NCI-H1694 (cell line): Measurements from ENCODE around the gene SEMA5A.

Experiments
- DNase-seq: peaks from one replicate; lab custom pipeline; 2025; lab: John Stamatoyannopoulos, UW

SEMA5A gene

DNA sequence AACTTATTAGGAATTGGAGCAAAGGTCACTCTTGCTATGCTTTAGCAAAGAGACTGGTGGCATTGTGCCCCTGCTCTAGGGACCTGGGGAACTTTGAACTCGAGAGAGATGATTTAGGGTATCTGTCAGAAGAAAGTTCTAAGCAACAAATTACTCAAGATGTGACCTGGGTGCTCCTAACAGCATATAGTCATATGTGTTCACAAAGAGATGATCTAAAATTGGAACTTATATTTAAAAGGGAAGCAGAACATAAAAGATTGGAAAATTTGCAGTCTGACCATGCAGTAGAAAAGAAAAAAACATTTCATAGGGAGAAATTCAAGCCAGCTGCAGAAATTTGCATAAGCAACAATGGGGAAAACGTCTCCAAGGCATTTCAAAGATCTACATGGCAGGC lies 68.3 kb downstream of the SEMA5A start:
- no peak for DNase-seq

DNA sequence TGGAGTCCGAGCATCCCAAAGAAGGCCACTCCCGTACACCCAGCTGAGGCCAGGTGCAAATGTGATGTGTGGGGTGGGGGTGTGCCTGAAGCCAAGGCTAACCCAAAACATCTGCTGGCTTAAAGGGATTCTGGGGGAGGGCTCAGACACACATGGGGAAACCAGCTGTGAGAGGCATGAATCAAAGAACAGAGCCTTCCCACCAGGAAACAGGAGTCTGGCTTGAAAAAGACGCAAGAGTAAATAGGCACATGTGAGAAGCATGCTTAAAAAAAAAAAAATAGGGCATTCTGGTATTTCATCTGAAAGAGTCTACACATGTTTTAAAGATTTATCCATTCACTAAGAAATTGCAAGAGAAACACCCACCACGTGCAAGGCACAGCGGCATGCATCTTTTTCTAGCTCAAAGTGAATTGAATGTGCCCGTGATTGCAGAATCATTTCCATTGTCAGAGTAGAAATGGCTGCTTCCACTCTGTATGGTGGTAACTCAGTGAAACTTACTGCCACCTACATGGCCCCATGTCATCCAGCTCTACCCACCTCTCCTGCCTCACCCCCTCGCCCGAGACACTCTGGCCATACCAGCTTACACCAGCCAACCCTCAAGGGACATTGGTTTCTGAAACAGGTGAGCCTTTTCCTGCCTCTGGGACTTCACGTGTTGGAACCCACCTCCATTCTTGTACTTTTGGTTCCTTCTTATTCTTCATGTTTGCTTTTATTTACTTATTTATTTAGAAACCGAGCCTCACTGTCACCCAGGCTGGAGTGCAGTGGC lies 71.5 kb downstream of the SEMA5A start:
- no peak for DNase-seq

DNA sequence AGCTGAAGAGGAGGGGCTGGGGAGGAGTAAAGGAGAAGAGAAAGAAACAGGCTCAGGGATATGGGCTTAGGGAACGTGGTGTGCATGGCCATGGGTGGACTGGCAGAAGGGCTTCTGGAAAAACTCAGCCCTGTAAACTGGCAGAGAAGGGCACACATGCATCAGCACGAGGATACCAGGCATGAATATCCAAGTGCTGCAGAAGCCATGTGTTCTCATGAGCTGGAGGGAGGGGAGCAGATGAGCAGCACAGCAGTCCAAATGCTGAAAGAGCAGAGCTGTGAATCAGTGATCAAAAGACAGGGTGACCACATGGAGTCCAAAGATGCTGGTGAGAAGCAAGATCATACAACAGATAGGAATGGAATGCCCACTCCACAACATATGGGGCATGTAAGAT lies 72.3 kb downstream of the SEMA5A start:
- DNase-seq, result no peak

DNA sequence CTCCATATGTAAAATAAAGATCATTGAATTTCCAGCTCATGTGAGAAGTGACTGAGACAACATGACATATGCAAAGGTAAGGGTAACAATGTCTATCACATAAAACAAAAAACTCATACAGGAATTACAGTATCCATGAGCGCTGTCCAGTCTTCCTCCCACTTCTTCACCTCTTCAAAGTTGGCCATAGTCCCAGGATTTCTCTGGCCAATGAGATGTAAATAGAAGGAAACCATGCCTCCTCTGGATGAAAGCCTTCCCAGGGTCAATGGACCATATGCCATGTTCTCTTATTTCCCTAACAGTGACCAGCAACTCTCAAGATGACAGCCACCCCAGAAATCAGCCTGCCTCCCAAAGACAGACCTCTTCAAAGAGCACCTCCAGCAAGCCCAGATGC lies 75.5 kb downstream of the SEMA5A start:
- no peak for DNase-seq

DNA sequence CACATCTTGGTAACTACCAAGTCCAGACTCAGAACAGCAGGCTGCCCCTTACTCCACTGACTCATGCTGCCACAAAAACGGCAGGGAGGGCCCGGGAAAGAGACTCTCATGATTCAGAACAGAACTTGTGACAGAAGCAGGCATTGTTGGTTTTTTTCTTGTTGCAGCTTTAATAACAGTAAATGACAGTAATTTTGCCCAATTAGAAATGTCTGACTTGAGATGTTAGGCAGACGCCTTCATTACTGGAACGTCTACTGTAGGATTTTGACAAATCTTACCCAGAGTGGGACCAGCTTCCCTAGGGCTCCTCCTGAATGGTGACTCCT lies 77.9 kb downstream of the SEMA5A start:
- no peak for DNase-seq

DNA sequence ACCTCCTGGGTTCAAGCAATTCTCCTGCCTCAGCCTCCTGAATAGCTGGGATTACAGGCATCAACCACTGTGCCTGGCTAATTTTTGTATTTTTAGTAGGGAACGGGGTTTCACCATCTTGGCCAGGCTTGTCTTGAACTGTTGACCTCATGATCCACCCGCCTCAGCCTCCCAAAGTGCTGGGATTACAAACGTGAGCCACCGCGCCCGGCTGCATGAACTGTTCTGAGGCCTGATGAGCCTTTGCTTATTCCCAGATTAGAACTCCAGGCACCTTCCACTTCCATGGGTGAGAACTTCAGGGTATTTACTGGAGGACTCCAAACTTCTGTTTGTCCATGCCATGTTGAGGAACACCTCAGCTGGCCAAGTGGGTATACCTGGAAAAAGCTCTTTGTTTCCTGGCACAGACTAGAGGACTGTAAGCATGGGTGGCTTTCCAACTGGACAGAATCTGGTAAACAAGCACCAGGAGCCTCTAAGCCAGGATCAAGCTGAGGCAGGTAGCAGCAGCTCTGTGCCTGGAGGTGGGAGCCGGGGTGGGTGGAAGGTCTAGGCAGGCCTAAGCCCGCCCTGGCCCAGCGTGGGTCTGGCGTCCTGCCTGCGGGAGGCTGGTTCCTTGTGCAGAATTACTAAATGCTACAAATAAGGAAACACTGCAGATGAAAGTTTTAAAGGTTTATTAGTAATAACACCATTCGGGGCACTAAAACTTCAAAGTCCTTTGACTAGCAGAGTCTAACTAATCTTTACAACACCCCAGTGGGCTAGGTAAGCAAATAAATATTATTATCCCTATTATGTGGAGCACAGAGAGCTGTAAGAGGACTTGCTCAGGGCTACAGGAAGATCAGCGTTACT lies 78.4 kb downstream of the SEMA5A start:
- no peak for DNase-seq

DNA sequence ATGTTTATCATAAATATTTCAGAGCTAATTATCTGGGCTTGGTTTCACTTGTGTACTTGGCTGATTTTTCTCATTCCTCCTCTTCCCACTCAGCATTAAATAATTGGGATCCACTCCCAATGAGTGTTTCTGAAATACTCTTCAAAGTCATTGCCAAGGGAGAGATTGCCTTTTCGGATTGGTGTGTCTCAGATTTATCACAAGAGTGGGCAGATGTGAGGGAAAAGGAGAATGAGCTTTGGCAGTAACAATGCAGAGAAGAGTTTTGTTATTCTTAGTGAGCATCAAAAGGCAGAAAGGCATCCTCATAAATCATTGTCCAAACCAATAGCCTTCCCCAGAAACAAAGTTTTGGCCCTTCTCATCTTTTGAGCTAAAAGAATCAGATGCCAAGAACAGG lies 79.2 kb downstream of the SEMA5A start:
- DNase-seq, result no peak

DNA sequence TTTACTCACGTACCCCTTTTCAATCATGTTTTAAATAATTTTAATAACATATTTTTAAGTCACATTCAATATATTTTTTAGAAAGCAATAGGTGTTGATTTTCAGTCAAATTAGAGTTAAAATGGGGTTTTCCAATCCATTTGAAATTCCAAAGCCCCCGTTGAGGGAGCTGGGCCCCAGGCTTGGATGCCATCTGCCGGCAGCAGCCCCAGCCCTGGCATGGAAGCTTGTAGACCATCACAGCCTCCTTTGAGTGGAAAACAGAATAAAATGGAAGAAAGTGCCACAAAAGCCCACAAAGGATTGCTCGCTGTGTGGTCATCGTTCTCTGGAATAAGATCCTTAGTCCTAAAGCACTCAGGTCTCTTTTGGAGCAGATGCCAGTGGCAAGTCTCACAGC lies 81.4 kb downstream of the SEMA5A start:
- no peak for DNase-seq

DNA sequence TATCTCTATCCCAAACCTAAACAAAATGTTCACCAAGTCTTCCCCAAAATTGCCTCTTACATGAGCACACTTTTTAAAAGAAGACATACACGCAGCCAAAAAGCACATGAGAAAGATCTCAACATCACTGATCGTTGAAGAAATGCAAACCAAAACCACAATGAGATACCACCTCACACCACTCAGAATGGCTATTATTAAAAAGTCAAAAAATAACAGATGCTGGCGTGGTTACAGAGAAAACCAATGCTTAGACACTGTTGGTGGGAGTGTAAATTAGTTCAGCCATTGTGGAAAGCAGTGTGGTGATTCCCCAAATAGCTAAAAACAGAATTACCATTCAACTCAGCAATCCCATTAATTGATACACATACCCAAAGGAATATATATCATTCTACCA lies 83.8 kb downstream of the SEMA5A start:
- no peak for DNase-seq

DNA sequence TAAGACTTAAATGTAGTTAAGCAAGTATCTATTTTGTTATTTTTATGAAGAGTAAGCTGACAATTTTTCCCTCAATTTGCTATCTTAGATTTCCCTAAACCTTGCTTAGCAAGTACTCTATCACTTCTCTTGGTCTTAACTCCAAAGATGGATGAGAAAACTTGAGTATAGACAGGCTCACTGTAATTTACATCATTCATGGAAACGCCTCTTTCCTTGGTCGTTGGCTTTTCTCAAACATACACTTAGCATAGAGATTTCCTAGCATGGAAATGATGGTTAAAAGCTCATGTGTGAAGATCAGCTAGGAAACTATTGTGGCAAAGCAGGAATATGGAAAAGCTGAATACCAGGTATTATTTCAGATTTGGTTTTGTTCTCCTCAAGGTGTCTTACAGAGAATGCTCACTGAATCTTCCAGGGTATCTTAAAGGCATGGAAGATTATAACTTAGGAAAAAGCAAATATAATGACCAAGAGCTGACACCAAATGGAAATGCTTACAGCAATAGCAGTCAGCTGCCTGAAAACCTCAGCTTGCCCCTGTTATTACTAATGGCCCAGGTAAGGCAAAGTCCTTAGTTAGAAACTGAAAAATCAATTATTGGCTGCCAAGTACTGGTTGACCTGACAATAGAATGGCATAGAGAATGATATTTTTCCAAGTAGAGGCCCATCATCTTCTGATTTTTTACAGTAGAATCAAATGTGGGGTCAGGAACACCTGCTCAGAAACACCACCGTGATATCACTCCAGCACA lies 84.8 kb downstream of the SEMA5A start:
- no peak for DNase-seq

DNA sequence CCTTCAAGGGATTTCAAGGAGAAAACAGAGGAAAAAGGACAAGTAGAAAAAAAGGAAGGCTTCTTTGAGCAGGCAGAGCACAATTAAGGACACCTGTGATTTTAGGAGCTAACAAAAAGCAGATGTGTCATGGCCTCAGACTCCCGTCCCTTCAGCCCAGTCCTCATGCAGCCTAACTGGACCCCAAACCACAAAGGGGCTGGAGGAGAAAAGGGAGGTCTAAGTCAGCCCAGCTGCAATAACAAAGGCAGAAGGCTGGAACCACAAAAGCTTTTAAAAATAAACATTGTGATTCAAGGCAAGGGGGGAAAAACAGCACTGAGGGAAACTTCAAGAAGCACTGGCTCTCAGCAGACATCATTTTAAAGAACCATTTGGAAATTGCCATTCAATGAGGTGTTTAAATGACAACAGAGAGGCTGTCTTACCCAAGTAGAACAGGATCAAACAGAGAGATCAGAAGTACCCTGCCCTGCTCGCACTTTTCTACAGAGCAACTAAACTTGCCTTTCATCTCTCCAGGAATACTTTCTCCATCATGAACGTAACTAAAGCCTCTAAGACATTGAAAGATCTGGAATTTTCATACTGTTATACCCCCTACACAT lies 89.3 kb downstream of the SEMA5A start:
- no peak for DNase-seq

DNA sequence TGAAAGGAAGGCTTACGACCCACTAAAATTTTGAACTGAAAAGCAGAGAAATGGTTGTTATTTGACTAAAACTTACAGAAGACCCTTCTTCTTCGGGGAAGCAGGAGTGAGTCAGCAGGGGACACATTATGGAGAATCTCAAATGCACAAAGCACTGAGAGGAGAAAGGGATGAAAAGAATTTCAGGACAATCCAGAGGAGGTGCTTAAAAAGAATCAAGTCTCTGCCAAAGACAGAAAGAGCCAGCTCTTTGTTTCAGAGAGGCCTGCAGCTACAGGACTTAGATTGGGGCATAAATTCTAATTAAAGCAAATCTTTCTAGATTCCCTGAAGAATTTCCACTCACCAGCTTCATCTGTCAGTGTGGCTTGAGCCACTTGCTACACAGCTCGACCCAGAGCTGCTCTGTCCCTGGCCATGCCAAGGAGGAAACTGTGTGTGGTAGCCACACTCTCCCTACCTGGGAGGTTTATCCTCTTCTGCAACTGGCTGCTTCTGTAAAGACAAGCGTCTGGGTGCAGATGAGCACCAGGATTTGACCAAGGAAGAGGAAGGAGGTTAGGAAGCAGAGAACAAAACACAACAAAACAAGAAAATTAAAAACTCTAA lies 89.9 kb downstream of the SEMA5A start:
- no peak for DNase-seq

DNA sequence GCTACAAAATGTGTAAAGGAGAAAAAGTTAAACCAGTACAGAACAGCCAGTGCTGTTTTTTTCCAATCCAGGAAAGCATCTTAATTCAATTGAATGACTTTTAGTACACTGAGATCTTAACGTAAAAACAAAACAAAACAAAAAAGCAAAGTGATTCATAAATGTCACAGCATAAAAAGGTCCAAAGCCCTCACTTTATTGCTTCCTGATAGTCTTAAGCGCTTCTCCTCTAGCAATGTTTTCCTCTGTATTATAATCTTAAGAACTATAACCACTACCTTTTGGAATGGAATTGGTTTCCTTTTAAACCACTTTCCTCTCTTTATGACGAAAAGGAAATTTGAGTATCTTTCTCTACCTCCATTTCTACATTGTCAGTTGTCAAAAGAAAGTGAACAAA lies 91.4 kb downstream of the SEMA5A start:
- DNase-seq, result no peak

DNA sequence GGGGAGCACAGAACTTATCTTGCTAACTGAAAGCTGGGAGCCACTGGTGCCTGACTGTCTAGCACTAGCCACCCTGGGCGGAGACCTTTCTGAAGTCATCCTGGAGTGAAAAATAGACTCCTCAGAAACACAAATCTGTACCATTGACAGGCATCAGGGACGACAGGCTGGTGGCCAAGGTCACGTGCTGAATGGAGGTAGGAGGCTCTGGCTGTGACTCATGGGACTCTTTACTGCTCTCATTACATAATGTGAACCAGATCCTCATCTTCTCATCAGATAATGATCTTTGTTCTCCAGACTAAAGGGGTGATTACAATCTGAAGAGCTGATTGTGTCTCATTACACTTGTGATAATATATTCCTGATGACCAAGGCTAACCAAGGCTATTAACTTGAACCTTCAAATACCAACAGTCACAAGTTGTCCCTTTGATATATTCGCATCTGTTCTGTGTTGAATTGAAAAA lies 91.8 kb downstream of the SEMA5A start:
- no peak for DNase-seq

DNA sequence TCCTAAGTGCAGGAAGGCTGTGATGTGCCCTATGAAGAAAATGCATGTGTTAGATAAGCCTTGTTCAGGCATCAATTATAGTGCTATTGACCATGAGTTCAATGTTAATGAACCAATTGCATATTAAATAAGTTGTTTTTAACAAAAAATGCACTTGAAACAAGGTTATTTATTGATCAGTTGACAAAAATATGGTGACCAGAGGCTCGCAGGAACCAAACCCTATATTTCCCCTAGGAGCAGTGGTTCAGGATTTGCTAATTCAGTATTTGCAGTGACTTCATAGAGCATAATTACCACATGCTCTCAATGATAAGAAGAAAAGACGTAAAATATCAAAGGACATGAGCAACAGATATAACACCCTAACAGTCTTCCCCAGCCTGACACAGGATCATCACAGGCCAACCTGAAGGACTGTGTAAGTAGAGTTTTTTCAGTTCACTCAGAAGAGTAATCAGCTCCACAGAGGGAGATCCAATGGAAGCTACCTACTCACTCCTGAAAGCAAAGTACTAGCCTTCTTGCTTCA lies 92.3 kb downstream of the SEMA5A start:
- no peak for DNase-seq

DNA sequence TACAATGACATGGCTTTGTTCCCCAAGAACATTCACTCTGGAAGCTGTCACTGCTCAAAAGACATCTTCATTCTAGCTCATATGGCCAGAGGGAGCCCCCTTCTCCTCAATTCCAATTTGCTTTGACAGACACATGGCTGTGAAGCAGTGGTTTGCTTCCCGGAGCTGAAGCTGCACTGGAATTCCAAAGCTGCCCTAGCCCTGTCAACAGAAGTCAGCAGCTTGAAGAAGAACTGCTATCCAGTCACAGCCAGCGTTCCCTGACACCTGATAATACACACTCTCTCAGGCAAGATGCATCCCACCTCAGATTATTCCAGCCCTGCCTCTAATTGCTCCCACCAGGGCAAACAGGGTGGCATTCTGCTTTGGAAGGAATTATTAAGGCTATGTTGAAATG lies 93.7 kb downstream of the SEMA5A start:
- DNase-seq, result no peak

DNA sequence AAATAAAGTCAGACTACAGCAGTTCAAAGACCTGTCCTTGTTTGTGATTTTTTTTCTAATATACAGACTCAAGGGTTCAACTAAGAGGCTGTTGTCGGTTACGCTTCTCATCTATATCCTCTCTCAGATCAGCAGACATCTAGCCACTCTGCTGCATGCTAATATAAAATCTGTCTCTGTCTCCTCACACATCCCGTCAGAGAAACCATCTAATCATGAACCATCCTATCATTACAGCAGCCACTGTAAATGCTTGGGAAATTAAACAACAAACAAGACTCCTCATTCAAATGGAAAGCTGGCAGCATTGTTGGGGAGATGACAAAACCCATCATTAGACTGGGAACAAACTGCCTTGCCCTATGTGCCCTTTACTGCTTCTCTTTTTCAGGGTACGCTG lies 94.8 kb downstream of the SEMA5A start:
- no peak for DNase-seq

DNA sequence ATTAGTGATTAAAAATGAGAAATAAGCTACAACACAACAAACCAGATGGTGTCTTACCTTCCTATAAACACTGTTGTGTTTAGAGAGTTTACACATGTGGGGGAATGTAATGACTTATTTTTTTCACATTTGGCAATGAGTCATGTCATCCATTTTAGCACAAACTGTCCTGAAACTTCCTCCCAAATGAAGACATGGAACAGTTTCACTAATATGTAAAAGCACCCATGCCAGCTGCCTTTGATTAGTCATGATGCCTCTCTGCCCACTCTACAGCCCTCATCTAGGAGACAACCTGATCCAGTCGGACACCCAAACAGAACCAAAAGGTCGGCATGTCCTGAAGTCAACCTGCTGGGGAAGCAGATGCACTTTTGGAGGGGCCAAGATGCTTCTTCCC lies 98.2 kb downstream of the SEMA5A start:
- no peak for DNase-seq

DNA sequence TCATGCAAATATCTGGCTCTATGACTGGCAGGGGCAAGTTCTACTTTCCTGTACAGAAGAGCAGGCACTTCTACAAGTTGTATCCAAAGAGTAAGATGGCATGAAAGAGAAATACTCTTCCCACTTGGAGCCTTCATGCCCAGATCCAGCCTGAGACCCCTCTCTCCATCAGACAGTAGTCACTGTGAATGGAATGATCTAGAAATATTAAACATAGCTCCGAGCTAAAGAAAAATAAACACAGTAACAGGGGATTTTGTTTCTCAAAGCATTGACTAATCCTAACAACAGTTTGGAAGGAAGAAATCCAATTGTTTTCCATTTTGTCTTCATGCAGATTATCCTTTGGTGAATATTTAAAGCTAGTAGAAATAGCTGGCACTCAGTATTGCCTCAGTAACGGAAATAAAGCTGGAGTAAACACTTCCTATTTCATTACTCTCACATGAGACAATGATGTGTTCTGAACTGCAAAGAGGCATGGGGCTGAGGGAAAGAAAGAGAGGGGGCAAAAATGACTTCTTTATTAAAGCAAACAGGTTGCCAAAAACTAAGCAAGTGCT lies 100.0 kb downstream of the SEMA5A start:
- no peak for DNase-seq

DNA sequence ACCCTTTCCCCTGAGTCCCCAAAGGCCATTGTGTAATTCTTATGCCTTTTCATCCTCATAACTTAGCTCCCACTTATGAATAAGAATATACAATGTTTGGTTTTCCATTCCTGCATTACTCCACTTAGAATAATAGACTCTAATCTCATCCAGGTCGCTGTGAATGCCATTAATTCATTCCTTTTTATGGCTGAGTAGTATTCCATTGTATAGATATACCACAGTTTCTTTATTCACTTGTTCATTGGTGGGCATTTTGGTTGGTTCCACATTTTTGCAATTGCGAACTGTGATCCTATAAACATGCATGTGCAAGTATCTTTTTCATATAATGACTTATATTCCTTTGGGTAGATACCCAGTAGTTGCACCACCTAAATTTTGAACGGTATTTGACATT lies 101.5 kb downstream of the SEMA5A start:
- no peak for DNase-seq

DNA sequence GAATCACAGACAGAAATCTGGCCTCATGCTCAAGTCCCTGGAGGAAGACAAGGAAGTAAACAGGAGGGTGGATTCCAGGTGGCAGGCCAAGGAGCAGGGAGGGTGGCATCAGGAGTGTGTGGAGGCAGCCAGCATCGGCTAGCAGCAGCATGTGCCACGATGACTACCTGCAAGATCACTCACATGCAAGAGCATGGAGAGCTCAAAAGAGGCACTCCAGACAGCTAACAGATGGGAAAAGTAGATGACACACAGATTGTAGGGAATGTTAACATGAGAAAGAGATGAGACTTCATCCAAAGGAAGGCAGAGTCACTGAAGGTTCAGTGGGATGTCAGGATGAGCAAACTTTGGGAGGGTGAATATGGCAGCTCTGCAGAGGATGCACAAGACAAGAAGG lies 104.3 kb downstream of the SEMA5A start:
- no peak for DNase-seq
